Measurements from ENCODE around the gene DYRK1A.
"Not testable (repeated sequence)": the region's sequence is repeated elsewhere in the genome, so short reads cannot be mapped to it uniquely, and the experiment has no call there.

Gene DYRK1A

DNA sequence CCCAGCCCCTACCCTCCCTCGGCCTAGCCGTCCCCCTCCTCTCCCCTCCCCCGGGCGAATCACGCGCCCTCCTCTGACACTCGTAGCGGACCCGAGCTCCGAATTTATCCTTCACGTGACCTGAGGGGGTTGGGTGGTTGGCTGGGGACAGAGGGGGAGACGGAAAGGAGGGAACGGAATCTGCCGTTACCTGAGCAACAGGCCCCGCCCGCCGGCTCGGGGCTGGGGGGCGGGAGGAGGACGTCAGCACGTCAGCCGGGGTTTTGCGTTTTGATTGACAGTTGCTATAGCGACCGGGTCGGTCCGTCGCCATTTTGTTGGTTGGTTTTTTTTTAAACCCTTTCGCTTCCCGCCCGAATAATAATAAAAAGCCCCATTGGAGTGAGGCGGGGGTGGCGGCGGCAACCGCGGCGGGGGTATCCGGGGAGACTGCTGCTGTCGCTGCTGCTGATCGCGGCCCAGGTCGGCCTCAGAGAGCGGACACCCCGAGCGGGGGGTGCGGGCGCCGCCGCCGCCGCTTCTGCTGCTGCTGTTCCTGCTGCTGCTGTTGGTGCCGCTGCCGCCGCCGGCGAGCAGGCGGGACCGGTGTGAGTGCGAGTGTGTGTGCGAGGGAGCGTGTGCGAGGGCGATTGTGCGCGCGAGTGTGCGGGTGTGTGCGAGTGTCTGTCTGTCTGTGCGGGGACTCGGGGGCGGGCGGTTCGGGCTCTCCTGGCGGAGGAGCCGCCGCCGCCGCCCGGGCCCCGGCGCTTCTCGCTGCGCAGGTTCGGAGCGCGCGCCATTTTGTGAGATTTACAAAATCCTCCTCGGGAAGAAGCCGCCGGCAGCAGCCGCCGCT lies at the start of gene DYRK1A:
Gene DYRK1A, plus strand, starts transcription at position 292 of the 835 bp plus-strand sequence. CDS start 53,602 bp downstream, outside the sequence.
- DNase-seq, result peak; percentile 97

DNA sequence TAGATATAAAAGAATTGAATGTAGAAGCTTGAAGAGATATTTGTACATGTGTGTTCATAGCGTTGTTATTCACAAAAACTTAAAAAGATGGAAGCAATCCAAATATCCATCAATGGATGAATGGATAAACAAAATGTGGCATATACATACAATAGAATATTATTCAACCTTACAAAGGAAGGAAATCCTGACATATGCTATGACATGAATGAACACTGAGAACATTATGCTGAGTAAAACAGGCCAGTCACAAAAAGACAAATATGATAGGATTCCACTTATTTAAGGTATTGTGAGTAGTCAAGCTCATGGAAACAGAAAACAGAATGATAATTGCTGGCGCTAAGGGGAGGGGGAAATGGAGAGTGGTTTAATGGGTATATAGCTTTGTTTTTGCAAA lies 47.0 kb upstream of the DYRK1A start:
- DNase-seq, result no peak

DNA sequence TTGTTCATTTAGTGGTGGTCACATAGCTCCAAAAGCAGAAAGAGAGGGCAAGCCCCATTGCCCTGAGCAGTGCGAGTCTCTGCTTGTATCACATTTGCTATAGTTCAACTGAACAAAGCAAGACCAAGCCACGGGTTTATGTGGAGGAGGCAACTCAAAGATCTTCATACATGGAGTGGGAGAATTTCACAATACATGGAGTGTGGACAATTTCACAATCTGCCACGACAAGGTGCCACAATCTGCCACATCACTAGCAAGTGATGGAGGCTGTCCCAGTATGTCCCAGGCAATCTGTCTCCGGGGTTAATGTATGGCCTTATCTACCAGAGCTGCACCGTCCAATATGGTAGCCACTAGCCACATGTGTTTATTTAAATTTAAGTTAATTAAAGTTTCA lies 44.5 kb upstream of the DYRK1A start:
- DNase-seq, result no peak

DNA sequence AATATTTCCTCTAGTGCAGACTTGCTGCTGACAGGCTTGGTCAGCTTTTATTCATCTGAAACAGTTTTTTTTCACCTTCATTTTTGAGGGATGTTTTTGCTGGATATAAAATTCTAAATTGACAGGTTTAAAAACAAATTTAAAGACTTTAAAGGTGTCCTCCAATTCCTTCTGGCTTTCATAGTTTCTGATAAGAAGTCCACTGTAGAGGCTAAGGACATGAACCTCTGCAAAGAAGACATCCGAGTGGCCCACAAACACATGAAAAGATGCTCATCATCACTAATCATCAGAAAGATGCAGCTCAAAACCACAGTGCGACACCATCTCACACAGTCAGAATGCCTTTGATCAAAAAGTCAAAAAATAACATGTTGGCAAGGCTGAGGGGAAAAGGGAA lies 42.0 kb upstream of the DYRK1A start:
- no peak for DNase-seq

DNA sequence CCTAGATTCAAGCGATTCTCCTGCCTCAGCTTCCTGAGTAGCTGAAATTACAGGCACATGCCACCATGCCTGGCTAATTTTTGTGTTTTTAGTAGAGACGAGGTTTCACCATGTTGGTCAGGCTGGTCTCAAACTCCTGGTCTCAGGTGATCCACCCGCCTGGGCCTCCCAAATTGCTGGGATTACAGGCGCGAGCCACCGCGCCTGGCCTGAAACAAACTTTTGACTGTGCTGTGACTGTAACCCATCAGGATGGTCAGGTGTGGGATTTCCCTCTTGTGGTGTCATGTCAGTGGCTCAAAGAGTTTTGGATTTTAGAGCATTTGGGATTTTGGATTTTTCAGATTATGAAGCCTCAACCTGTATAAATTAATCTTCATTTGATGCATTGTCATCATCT lies 38.4 kb upstream of the DYRK1A start:
- DNase-seq, result not testable (repeated sequence)

DNA sequence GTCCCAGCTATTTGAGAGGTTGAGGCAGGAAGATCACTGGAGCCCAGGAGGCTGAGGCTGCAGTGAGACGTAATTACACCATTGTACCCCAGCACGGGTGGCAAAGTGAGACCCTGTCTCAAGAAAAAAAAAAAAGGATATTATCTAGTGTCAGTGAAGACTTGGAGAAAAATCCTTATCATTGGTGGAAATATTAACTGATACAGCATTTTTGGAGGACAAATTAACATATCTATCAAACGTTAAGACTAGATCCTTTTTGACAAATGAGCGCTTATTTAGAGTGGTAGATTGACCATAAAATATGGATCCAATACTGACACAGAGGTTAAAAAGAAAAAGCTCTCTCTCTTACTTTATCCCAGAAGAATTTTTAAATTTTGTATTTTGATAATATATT lies 35.2 kb upstream of the DYRK1A start:
- no peak for DNase-seq

DNA sequence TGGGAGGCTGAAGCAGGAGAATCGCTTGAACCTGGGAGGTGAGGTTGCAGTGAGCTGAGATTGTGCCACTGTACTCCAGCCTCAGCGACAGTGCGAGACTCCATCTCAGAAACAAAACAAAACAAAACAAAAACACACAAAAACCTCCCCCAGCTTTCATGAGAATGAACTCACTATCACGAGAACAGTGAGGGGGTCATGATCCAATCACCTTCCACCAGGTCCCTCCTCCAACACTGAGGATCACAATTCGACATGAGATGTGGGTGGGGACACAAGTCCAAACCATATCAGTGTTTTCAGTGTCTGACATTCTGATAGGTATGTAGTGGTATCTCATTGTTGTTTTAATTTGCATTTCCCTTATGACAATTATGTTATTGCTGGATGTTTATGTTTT lies 31.5 kb upstream of the DYRK1A start:
- DNase-seq, result no peak

DNA sequence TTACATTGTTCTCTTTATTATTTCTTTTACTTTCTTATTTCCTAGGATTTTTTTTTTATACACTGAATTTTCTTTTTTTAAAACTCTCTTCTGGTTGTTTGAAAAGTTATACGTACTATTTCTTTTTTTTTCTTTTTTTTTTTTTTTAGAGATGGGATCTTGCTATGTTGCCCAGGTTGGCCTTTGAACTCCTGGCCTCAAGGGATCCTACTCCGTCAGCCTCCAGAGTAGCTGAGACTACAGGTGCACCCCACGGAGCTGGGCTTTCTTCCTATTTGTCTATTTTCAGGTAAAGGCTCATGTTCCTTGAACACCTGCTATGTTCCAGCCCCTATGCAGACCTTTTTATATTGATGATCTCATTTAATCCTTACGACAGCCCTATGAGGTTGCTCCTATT lies 29.4 kb upstream of the DYRK1A start:
- no peak for DNase-seq

DNA sequence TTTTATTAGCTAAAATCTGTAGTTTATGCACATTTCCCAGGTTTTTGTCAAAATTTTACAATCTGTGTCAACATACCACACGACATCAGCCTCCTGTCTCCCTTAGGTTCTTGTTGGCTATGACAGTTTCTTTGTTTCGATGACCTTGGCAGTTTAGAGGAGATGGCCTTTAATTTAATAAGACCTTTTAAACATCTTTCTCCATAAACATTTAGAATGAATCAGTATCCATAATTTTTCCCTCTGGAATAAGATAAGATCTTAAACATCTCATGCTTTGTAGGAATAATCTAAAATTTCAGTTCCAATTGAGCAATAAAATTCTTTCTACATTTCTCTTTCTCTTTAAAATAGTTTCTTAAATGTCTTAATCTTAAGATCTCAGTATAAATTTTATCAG lies 28.7 kb upstream of the DYRK1A start:
- DNase-seq, result no peak

DNA sequence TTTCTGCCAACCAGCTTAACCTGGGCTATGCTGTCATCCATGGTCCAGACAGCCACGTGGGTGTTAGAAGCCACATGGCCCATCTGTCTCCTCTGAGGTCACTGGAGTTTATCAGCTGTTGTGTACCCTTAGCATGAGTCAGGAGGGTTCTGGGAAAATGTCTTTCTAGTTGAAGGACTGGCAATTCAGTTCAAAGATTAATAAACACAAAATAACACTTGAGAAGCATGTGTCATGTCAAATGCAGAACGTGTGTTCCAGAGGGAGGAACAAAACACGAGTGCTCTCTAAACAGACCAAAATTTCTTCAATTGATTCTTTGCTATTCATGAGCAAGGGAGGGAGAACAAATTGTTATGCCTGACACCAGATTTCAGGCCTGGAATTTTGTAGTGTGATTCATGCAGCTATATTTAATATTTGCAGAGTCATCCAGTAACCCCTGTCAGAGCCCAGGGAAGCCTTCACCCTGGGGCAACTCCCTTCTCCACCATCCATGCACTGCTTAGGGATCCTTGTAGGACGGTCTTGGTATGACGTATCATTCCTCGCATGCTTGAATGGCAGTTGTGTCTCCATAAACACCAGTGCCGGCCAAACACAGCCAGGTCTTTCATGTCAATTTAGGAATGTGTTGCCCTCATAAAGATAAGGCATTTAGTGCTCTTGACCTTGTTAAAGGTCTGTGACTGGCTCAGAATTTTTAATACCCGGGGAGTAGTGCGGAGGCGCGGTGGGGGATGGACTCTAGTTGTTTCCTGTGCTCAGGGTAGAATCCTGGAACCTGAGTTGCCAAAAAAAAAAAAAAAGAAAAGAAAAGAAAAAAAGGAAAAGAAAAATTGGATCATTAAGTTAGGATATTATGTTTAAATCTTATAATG lies 27.7 kb upstream of the DYRK1A start:
- DNase-seq, result no peak

DNA sequence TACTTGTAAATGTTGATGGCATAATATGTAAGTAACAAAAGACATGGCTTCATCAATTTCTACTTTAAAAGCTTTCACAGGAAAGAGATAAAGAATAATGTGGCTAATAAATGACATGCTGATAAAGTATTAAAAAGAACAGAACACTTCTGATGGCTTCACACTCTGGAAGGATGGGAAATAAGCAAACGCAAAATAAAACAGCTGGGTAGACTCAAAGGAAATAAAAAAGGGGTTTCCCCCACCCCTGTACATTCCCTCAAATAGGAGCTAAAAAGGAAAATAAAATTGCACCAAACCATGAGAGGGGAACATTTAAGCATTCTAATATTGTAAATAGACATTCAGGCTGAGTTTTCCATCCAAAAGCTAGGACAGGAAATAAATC lies 27.0 kb upstream of the DYRK1A start:
- no peak for DNase-seq

DNA sequence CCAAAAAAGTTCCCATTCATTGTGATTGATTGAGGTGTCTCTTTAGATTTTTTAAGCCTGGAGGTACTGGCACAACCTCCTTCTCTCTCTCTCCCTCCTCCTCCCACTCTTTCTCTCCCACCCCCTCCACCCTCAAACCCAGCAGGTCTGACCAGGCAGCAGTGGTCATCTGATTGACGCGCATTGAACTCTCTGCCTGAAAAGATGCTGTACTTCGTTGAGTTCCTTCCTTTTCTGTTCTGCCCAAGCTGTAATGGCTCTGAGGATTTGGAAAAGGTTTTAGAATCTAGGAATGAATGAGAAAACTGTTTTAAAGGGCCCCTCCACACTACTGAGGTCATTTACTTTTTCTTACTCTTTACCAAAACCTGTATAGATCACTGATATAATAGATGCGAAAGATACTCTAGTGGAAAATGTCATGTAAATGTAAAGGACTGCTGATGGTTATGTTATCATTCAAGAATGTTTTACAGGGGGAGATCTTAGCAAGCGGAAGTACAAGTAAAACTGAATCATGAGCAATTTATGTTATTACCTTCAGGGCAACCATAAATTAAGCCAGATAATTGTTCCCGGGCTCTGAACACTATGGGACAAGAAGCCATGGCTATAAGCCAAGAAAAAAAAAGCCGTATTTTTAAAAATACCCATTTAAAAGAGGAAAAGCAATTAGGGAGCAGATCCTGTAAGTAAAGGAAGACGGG lies 25.2 kb upstream of the DYRK1A start:
- DNase-seq, result no peak

DNA sequence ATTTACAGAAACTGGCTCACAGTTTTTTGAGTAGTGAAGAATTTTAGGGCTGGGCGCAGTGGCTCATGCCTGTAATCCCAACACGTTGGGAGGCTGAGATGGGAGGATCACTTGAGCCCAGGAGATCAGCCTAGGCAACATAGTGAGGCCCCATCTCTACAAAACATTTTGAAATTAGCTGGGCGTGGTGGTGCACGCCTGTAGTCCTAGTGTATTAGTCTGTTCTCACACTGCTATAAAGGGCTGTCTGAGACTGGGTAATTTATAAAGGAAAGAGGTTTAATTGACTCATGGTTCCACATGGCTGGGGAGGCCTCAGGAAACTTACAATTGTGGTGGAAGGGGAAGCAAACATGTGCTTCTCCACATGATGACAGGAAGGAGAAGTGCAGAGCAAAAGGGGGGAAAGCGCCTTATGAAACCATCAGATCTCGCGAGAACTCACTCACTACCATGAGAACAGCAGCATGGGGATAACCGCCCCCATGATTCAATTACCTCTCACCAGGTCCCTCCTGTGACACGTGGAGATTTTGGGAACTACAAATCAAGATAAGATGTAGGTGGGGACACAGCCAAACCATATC lies 24.4 kb upstream of the DYRK1A start:
- no peak for DNase-seq

DNA sequence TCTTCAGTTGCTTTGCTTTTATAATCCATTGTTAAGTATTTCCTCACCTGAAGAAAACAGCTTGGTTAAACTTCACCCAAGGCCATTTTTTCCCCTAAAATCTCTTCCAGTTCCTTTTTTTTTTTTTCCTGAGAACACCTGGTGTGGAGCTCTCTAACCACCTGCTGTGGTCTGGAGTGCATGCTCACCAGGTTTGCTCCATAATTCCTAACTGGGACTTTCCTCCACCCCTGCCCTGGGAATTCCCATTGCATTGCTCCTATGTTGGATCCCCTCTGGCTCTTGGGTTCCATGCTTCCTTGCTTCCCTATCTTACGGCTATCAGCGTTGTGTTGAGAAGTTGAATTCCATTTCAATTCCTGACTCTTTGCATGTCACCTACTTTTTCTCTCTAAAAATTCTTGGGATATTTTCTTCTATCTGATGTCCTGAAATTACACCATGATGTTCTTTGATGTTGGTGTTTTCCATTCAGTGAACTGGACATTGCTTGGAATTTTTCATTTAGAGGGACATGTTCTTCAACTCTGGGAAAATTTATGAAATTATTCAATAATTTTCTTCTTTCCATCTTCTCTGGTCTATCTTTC lies 19.6 kb upstream of the DYRK1A start:
- no peak for DNase-seq

DNA sequence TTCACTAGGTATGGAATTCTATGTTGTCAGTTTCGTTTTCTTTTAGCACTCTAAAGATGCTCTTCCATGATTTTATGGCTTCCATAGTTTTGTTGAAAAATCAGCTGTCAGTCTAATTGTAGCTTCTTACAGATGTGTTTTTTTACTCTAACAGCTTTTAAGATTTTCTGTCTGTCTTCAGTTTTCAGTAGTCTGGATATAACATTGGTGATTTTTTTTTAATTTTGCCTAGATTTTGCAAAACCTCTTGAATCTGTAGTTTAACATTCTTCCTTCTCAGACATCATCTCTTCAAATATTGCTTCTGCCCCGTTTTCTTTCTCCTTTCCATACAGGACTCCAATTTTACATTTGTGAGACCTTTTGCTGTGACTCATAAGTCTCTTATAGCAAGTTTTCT lies 17.9 kb upstream of the DYRK1A start:
- DNase-seq, result no peak

DNA sequence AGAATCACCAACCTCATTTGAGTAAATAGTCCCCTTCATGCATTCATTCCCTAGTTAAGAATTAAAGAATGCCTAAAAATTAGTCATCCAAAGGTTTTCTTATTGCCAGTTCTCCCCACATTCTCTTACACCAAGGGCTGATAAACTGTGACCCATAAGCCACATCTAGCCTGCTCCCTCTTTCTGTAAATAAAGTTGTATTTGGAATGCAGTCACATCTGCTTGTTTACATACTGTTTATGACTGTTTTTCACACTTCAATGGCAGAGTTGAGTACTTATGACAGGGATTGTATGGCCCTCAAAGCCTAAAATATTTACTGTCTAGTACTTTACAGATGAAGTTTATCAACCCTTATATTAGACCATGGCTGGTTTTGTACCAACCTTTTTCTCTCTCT lies 16.1 kb upstream of the DYRK1A start:
- DNase-seq, result no peak

DNA sequence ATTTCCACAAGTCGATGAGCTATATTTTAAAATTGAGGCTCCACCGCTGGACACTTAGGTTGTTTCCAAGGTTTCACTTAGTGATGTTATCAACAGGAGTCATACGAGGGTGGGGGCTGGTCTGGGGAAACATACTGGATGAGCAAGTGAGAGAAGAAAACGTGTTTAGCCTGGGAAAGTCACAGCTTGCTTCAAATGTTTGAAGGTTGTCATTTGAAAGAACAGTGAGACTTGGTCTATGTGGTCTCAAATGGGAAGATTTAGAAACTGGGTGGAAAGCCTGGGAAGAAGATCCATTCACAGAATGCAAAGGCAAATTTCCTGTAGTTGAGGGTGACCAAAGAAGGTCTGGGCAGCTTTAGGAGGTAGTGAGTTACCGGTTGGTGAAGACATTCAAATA lies 9.9 kb upstream of the DYRK1A start:
- DNase-seq, result no peak

DNA sequence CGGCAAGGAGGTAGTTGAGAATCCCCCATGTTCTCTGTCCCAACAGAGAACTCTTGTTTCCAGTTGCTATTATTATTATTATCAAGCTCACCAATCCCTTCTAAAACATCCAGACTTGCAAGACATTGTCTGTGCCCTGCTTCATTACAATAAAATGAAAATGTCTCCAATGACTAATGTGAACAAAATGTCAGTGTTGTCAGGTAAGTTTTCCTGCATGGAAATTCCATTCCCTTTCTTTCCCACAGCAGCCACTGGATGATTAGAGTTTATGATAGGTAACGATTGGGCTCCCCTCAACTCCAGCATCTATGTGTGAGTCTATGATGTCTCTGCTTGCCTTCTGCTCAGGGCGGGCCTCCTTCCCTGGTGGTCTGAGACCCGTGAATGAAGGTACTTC lies 8.9 kb upstream of the DYRK1A start:
- DNase-seq, result no peak

DNA sequence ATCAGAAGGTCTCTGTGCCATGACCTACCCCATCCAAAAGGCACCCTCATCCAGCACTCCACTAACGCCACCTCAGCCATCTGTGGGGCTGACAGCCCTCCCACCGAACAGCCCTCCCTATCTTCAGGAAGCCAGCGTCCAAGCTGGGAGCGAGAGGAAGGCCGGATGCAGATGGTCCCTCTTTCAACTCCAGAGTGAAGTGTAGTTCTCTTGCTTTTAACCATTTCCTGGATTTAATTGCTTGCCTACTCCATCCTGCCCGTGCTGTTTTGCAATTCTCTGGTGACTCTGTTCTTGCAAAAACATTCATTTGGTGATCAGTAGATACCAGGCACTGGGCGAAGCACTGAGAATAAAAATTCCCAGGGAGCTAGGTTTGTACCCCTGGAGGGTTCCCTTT lies 8.2 kb upstream of the DYRK1A start:
- DNase-seq, result no peak

DNA sequence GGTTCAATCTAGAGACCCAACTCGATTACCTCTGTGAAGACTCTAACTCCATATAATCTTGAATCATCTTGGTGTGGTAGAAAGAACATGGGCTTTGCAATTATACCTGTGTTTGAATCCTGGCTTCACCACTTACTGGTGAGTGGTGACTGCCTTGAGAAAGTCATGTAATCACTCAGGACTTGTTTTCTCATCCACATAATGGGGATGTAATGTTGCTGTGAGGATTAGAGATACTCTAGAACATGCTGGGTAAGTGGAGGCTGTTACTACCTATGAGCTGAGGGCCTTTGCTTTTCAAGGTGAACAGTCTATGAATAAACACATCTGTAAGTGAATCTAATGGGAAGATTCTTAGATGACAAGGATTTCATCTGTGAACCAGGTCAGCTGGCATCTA lies 2.6 kb upstream of the DYRK1A start:
- no peak for DNase-seq

DNA sequence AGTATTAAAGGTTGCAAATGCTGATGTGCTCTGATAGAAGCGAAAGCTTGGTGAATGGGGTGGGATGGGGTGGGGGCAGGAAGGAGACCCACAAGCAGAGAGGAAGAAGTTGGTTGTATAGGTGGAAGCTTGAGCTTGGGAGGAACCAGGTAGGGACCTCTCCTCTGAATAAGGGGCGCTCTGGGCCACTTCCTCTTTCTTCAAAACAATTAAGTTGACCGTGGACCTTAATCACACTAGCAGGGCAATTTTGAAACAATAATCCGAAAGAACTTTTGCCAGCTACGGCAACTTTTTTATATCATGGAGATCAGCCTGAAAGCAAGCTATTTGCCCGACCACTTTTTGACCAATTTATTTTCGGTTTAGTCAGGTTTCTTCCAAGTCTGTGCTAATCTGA lies 1.9 kb upstream of the DYRK1A start:
- no peak for DNase-seq

All from NCI-H187 treated with DMSO at 0.1 percent for 48 hours (cell line).